ENCODE data around the gene IZUMO2.

Gene IZUMO2

DNA sequence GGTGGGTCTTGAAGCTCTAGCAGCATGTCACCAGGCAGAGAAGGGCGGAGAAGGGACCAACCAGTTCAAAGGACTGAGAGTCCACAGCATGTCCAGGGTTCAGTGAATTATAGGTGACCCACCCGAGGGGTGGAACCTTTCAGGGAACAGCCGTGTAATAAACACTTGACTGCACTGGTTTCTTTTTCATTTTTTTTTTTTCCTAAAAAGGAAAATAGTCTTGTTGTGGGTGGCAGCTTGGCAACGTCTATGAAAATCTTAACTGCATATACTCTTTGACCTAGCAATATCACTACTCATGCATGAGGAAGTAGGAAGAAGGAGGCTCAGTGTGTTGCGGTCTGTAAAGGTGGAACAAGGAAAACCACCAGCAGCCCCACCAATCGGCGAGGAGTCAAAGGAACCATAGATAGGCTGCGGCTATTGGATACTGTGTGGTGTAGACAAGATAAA is 27.4 kb upstream of the IZUMO2 start:
- TF ChIP-seq, protein P1, sequence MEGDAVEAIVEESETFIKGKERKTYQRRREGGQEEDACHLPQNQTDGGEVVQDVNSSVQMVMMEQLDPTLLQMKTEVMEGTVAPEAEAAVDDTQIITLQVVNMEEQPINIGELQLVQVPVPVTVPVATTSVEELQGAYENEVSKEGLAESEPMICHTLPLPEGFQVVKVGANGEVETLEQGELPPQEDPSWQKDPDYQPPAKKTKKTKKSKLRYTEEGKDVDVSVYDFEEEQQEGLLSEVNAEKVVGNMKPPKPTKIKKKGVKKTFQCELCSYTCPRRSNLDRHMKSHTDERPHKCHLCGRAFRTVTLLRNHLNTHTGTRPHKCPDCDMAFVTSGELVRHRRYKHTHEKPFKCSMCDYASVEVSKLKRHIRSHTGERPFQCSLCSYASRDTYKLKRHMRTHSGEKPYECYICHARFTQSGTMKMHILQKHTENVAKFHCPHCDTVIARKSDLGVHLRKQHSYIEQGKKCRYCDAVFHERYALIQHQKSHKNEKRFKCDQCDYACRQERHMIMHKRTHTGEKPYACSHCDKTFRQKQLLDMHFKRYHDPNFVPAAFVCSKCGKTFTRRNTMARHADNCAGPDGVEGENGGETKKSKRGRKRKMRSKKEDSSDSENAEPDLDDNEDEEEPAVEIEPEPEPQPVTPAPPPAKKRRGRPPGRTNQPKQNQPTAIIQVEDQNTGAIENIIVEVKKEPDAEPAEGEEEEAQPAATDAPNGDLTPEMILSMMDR (IDR thresholded peaks at IDR 0.05; ENCODE audit: extremely low read depth, insufficient read depth, missing control alignments), result no peak
- in situ Hi-C loops (cut with MboI; ENCODE audit: low pct_unique_long_range_greater_than_20kb, low sequenced_read_pairs, unreplicated experiment), result no loop called here
- DNase-seq (ENCODE audit: low spot score), result no peak

DNA sequence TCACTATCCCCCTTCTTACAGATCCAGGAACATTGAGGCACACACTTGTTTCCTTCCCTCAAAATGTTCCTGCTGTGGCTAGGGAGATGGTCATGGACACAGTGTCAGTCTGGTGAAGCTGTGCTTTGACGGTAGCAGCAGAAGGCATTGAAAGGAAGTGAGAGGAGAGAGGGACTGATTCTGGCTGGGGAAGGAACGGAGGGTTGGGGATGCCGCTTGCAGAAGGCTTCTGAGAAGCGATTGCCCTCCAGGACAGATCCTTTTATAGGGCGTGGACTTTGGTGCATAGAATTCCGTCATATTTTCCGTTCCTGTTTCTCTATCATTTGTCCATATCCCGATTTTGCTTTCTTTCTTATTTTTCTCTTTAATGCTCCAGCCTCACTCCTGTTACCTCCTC is 26.2 kb upstream of the IZUMO2 start:
- TF ChIP-seq, protein P1 (IDR thresholded peaks at IDR 0.05; ENCODE audit: extremely low read depth, insufficient read depth, missing control alignments), result no peak
- in situ Hi-C loops (cut with MboI; ENCODE audit: low pct_unique_long_range_greater_than_20kb, low sequenced_read_pairs, unreplicated experiment), result no loop called here
- DNase-seq (ENCODE audit: low spot score), result no peak

DNA sequence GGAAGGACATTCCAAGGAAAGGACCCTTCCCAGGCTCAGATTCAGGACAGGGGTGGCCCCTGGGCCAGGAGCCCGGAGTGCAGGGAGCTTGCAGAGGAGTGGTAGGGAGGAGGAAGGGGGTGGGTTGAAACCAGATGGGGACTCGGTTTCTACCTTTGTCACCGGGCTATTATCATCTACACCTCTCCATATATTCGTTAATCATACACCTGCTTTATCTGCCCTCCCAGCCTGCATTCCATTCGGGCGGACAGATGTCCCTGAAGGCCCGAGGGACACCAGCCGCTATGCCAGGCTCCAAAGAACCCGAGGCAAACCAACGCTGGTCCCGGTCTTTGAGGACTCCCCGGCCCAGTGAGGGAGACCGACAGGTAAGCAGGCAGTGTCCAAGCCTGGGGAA is 24.9 kb upstream of the IZUMO2 start:
- in situ Hi-C loops (cut with MboI; ENCODE audit: low pct_unique_long_range_greater_than_20kb, low sequenced_read_pairs, unreplicated experiment), result no loop called here
- TF ChIP-seq, protein P1 (IDR thresholded peaks at IDR 0.05; ENCODE audit: extremely low read depth, insufficient read depth, missing control alignments), result no peak
- no peak for DNase-seq (ENCODE audit: low spot score)

DNA sequence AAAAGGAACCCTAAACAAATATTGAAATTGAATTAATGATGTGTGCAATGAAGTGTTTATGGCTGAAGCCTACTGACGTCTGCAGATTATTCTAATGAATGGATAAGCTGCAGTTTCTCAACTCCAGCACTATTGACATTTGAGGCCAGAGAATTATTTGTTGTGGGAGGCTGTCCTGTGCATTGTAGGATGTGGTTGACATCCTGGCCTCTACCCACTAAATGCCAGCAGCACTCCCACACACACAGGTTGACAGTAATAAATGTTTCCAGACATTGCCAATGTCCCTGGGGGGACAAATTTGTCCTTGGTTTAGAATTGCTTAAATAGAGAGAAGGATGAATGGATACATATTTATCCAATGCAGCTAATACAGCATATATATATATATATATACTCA is 21.1 kb upstream of the IZUMO2 start:
- TF ChIP-seq, protein P1 (IDR thresholded peaks at IDR 0.05; ENCODE audit: extremely low read depth, insufficient read depth, missing control alignments), result no peak
- in situ Hi-C loops (cut with MboI; ENCODE audit: low pct_unique_long_range_greater_than_20kb, low sequenced_read_pairs, unreplicated experiment), result no loop called here

DNA sequence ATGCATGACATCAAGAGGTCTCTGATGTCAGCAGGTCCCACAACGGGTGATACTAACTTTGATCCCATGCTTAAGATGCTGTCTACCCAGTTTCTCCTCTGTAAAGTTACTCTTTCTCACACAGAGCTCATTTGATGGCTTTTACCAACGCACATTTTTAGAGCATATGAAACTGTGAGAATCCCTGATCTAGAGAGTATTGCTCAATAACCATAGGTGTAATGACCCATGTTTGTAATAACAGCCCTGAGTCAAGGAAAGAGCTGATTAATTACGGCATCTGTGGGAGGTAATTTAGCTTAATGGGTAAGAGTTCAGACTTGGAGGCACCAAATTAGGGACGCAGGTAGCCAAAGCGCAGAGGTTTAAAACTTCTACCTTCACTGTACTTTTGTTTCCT is 18.0 kb upstream of the IZUMO2 start:
- in situ Hi-C loops (cut with MboI; ENCODE audit: low pct_unique_long_range_greater_than_20kb, low sequenced_read_pairs, unreplicated experiment), result no loop called here
- no peak for DNase-seq (ENCODE audit: low spot score)
- TF ChIP-seq, protein P1 (IDR thresholded peaks at IDR 0.05; ENCODE audit: extremely low read depth, insufficient read depth, missing control alignments), result no peak

More for the DNA sequence above, 21.1 kb upstream of the IZUMO2 start:
- DNase-seq (ENCODE audit: low spot score), result no peak

DNA sequence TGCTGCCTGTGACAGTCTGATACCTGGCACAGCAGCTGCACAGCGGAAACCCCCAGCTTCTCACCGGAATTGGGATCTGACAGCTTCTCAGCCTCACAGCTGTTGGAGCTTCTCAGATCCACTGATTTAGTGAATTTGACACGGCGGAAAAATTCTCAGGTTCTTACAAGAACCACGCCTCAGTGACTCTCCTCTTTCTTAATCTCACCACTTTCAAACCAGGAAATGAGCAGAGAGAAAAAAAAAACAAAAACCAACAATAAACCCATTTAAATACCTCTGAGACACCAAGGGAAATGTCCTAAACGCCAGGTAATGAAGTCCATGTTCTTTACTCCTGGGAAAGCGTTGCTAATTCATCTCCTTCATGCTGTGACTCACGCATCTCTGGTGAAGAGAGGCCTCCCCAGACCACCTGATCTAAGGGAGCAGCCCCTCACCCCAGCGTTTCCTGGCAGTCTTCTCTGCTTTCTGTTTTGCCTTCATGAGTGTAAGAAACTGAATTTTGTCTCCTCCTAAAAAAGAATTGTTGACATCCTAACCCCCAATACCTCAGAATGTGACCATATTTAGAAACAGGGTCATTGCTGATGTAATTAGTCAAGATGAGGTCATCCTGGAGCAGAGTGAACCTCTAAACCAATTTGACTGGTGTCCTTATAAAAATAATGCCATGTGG is 15.9 kb upstream of the IZUMO2 start:
- TF ChIP-seq, protein P1 (IDR thresholded peaks at IDR 0.05; ENCODE audit: extremely low read depth, insufficient read depth, missing control alignments), result no peak
- in situ Hi-C loops (cut with MboI; ENCODE audit: low pct_unique_long_range_greater_than_20kb, low sequenced_read_pairs, unreplicated experiment), result no loop called here
- no peak for DNase-seq (ENCODE audit: low spot score)

Data from GM13977 (cell line).